ENCODE data around the gene CRMP1.

CRMP1 gene

GRCh38 chr4:5821665-5822358 lies 71.1 kb downstream of the CRMP1 start:
- Histone ChIP-seq H3K27me3 (ENCODE audit: control insufficient read depth in 3 of 3, insufficient read depth in 3 of 3, low read depth in 1 of 3, low read length in 3 of 3) (no peaks in the 10 kb centered on the region), H3K79me1 (ENCODE audit: low read depth, low read length) (no peaks in the 10 kb centered on the region)
- peak; percentile 11 for DNase-seq (ENCODE audit: low spot score)

GRCh38 chr4:5816851-5817375 lies 76.0 kb downstream of the CRMP1 start:
- Histone ChIP-seq H2BK15ac (ENCODE audit: low read length) (no peak overlapping the region), H3K18ac (ENCODE audit: low read length) (no peak overlapping the region), H3K27me3 (ENCODE audit: control insufficient read depth in 3 of 3, insufficient read depth in 3 of 3, low read depth in 1 of 3, low read length in 3 of 3) (no peaks in the 10 kb centered on the region), H2BK12ac (ENCODE audit: low read length) (no peak overlapping the region), H3K23ac (ENCODE audit: low read depth, low read length, poor library complexity) (no peak overlapping the region), H2BK120ac (ENCODE audit: low read depth, low read length) (no peak overlapping the region), H3K4ac (ENCODE audit: low read length) (no peak overlapping the region), H3K27ac (replicated peaks; ENCODE audit: low read length) (no peak overlapping the region), H2AK5ac (ENCODE audit: low read depth, low read length) (no peak overlapping the region), H3K14ac (ENCODE audit: low read length) (no peak overlapping the region), H4K8ac (ENCODE audit: low read depth, low read length) (no peak overlapping the region), H3K4me2 (ENCODE audit: insufficient read depth, low read length, poor library complexity, severe bottlenecking) (no peak overlapping the region), H4K91ac (ENCODE audit: low read depth, low read length, poor library complexity) (no peak overlapping the region), H3K79me1 (ENCODE audit: low read depth, low read length) (peaks cover 2% of the 10 kb centered on the region), H3K4me3 (ENCODE audit: low read length in 2 of 2) (no peak overlapping the region), H2AFZ (ENCODE audit: low read length) (no peak overlapping the region), H2BK5ac (ENCODE audit: low read length) (no peak overlapping the region), H3K4me1 (ENCODE audit: control insufficient read depth in 2 of 2, insufficient read depth in 1 of 2, low read depth in 1 of 2, low read length in 2 of 2) (peaks cover 0 to 5% of the 10 kb centered on the region in 2 donors), H3K9ac (ENCODE audit: low read depth, low read length, poor library complexity) (no peak overlapping the region), H3K36me3 (replicated peaks in 1 of 2; ENCODE audit: control insufficient read depth in 2 of 2, insufficient read depth in 2 of 2, low read length in 2 of 2) (peaks cover 35 to 92% of the 10 kb centered on the region in 2 donors), H3K9me3 (replicated peaks in 1 of 2; ENCODE audit: control insufficient read depth in 2 of 2, insufficient read depth in 1 of 2, low read depth in 1 of 2, low read length in 2 of 2) (no peaks in the 10 kb centered on the region)
- DNase-seq (ENCODE audit: low spot score): no peak
- whole genome bisulfite sequencing, 2 donors (ENCODE audit: extremely low coverage in 2 of 2, insufficient read length in 2 of 2, insufficient replicate concordance in 1 of 2): no CpG with 5 or more reads among the region's 12 CpGs

More at GRCh38 chr4:5821665-5822358, 71.1 kb downstream of the CRMP1 start:
- Histone ChIP-seq H2BK5ac (ENCODE audit: low read length) (no peak overlapping the region), H3K9me3 (replicated peaks in 1 of 2; ENCODE audit: control insufficient read depth in 2 of 2, insufficient read depth in 1 of 2, low read depth in 1 of 2, low read length in 2 of 2) (peaks cover 0 to 2% of the 10 kb centered on the region in 2 donors), H3K4me3 (ENCODE audit: low read length in 2 of 2) (no peak overlapping the region), H3K27ac (replicated peaks; ENCODE audit: low read length) (no peak overlapping the region), H4K91ac (ENCODE audit: low read depth, low read length, poor library complexity) (no peak overlapping the region), H4K8ac (ENCODE audit: low read depth, low read length) (no peak overlapping the region), H3K14ac (ENCODE audit: low read length) (no peak overlapping the region), H3K9ac (ENCODE audit: low read depth, low read length, poor library complexity) (no peak overlapping the region), H3K36me3 (replicated peaks in 1 of 2; ENCODE audit: control insufficient read depth in 2 of 2, insufficient read depth in 2 of 2, low read length in 2 of 2) (peaks cover 54 to 100% of the 10 kb centered on the region in 2 donors), H2BK120ac (ENCODE audit: low read depth, low read length) (no peak overlapping the region), H3K23ac (ENCODE audit: low read depth, low read length, poor library complexity) (no peak overlapping the region), H3K4ac (ENCODE audit: low read length) (no peak overlapping the region), H2AK5ac (ENCODE audit: low read depth, low read length) (no peak overlapping the region), H3K4me1 (ENCODE audit: control insufficient read depth in 2 of 2, insufficient read depth in 1 of 2, low read depth in 1 of 2, low read length in 2 of 2) (peaks cover 0 to 2% of the 10 kb centered on the region in 2 donors), H3K18ac (ENCODE audit: low read length) (no peak overlapping the region), H2AFZ (ENCODE audit: low read length) (no peak overlapping the region), H2BK12ac (ENCODE audit: low read length) (no peak overlapping the region), H2BK15ac (ENCODE audit: low read length) (no peak overlapping the region), H3K4me2 (ENCODE audit: insufficient read depth, low read length, poor library complexity, severe bottlenecking) (no peak overlapping the region)
- no CpG with 5 or more reads among the region's 18 CpGs for WGBS, 2 donors (ENCODE audit: extremely low coverage in 2 of 2, insufficient read length in 2 of 2, insufficient replicate concordance in 1 of 2)

- Histone ChIP-seq H3K4me1 (ENCODE audit: control insufficient read depth in 2 of 2, insufficient read depth in 1 of 2, low read depth in 1 of 2, low read length in 2 of 2) (peaks cover 0 to 5% of the 10 kb centered on the region in 2 donors), H4K8ac (ENCODE audit: low read depth, low read length) (no peak overlapping the region), H3K4me3 (ENCODE audit: low read length in 2 of 2) (no peak overlapping the region), H2AK5ac (ENCODE audit: low read depth, low read length) (no peak overlapping the region), H2BK15ac (ENCODE audit: low read length) (no peak overlapping the region), H2BK12ac (ENCODE audit: low read length) (no peak overlapping the region), H3K23ac (ENCODE audit: low read depth, low read length, poor library complexity) (no peak overlapping the region), H3K14ac (ENCODE audit: low read length) (no peak overlapping the region), H2AFZ (ENCODE audit: low read length) (no peak overlapping the region), H3K4ac (ENCODE audit: low read length) (no peak overlapping the region), H3K9ac (ENCODE audit: low read depth, low read length, poor library complexity) (peak overlapping the region; percentile 24), H3K9me3 (replicated peaks in 1 of 2; ENCODE audit: control insufficient read depth in 2 of 2, insufficient read depth in 1 of 2, low read depth in 1 of 2, low read length in 2 of 2) (no peaks in the 10 kb centered on the region), H3K18ac (ENCODE audit: low read length) (peak overlapping the region; percentile 15), H3K4me2 (ENCODE audit: insufficient read depth, low read length, poor library complexity, severe bottlenecking) (no peak overlapping the region), H2BK120ac (ENCODE audit: low read depth, low read length) (no peak overlapping the region), H3K27me3 (ENCODE audit: control insufficient read depth in 3 of 3, insufficient read depth in 3 of 3, low read depth in 1 of 3, low read length in 3 of 3) (no peaks in the 10 kb centered on the region), H4K91ac (ENCODE audit: low read depth, low read length, poor library complexity) (no peak overlapping the region), H2BK5ac (ENCODE audit: low read length) (no peak overlapping the region), H3K79me1 (ENCODE audit: low read depth, low read length) (peaks cover 2% of the 10 kb centered on the region), H3K36me3 (replicated peaks in 1 of 2; ENCODE audit: control insufficient read depth in 2 of 2, insufficient read depth in 2 of 2, low read length in 2 of 2) (peaks cover 29 to 92% of the 10 kb centered on the region in 2 donors), H3K27ac (replicated peaks; ENCODE audit: low read length) (no peak overlapping the region)
- no peak for DNase-seq (ENCODE audit: low spot score)
- WGBS, 2 donors (ENCODE audit: extremely low coverage in 2 of 2, insufficient read length in 2 of 2, insufficient replicate concordance in 1 of 2): no CpG with 5 or more reads among the region's 8 CpGs
Observed at GRCh38 chr4:5816101-5816500, 76.8 kb downstream of the CRMP1 start.

- no peak for DNase-seq (ENCODE audit: low spot score)
- Histone ChIP-seq H3K9me3 (replicated peaks in 1 of 2; ENCODE audit: control insufficient read depth in 2 of 2, insufficient read depth in 1 of 2, low read depth in 1 of 2, low read length in 2 of 2) (no peaks in the 10 kb centered on the region), H3K36me3 (replicated peaks in 1 of 2; ENCODE audit: control insufficient read depth in 2 of 2, insufficient read depth in 2 of 2, low read length in 2 of 2) (peaks cover 27 to 92% of the 10 kb centered on the region in 2 donors)
Observed at GRCh38 chr4:5815641-5816040, 77.2 kb downstream of the CRMP1 start.

More at GRCh38 chr4:5815641-5816040, 77.2 kb downstream of the CRMP1 start:
- Histone ChIP-seq H3K23ac (ENCODE audit: low read depth, low read length, poor library complexity) (no peak overlapping the region), H3K4me2 (ENCODE audit: insufficient read depth, low read length, poor library complexity, severe bottlenecking) (no peak overlapping the region), H3K27me3 (ENCODE audit: control insufficient read depth in 3 of 3, insufficient read depth in 3 of 3, low read depth in 1 of 3, low read length in 3 of 3) (no peaks in the 10 kb centered on the region), H2BK120ac (ENCODE audit: low read depth, low read length) (no peak overlapping the region), H3K9ac (ENCODE audit: low read depth, low read length, poor library complexity) (no peak overlapping the region), H2AFZ (ENCODE audit: low read length) (no peak overlapping the region), H3K14ac (ENCODE audit: low read length) (no peak overlapping the region), H3K4ac (ENCODE audit: low read length) (no peak overlapping the region), H4K8ac (ENCODE audit: low read depth, low read length) (no peak overlapping the region), H3K27ac (replicated peaks; ENCODE audit: low read length) (no peak overlapping the region), H3K18ac (ENCODE audit: low read length) (no peak overlapping the region), H2BK5ac (ENCODE audit: low read length) (no peak overlapping the region), H3K79me1 (ENCODE audit: low read depth, low read length) (peaks cover 2% of the 10 kb centered on the region), H3K4me1 (ENCODE audit: control insufficient read depth in 2 of 2, insufficient read depth in 1 of 2, low read depth in 1 of 2, low read length in 2 of 2) (peaks cover 0 to 5% of the 10 kb centered on the region in 2 donors), H4K91ac (ENCODE audit: low read depth, low read length, poor library complexity) (no peak overlapping the region), H3K4me3 (ENCODE audit: low read length in 2 of 2) (no peak overlapping the region), H2BK12ac (ENCODE audit: low read length) (no peak overlapping the region), H2BK15ac (ENCODE audit: low read length) (no peak overlapping the region), H2AK5ac (ENCODE audit: low read depth, low read length) (no peak overlapping the region)
- no CpG with 5 or more reads among the region's 5 CpGs for WGBS, 2 donors (ENCODE audit: extremely low coverage in 2 of 2, insufficient read length in 2 of 2, insufficient replicate concordance in 1 of 2)

Measured in neuronal stem cell (in vitro differentiated cells).